KMS-11 (cell line): ENCODE measurements around the gene PIEZO1.

ENCODE experiments used
- H2AFZ ChIP-seq: fragments of 200-600 bp; sonication (generic); 2 replicates; pipeline ENCODE4 v1.6.1; 2016; ENCODE audit warnings: antibody characterized with exemption, mixed run types, low read depth
- H3K27ac ChIP-seq: fragments of 200-600 bp; sonication (generic); 2 replicates; pipeline ENCODE4 v1.6.1; 2016; ENCODE audit warnings: mild to moderate bottlenecking, mixed run types
- H3K27me3 ChIP-seq: fragments of 200-600 bp; sonication (generic); 2 replicates; pipeline ENCODE4 v1.6.1; 2017; ENCODE audit warnings: mild to moderate bottlenecking, low read depth, mixed run types, moderate library complexity; ENCODE audit not compliant: insufficient read depth
- H3K36me3 ChIP-seq: fragments of 200-600 bp; sonication (generic); 2 replicates; pipeline ENCODE4 v1.6.1; 2017; ENCODE audit warnings: mild to moderate bottlenecking, mixed run types; ENCODE audit not compliant: insufficient read depth
- H3K4me1 ChIP-seq: fragments of 200-600 bp; sonication (generic); 2 replicates; pipeline ENCODE4 v1.6.1; 2016; ENCODE audit warnings: mild to moderate bottlenecking, low read depth, mixed run types; ENCODE audit not compliant: poor library complexity, severe bottlenecking
- H3K4me2 ChIP-seq: fragments of 200-600 bp; sonication (generic); 2 replicates; pipeline ENCODE4 v1.7.0; 2016; ENCODE audit warnings: mild to moderate bottlenecking, mixed run types
- H3K4me3 ChIP-seq: fragments of 200-600 bp; sonication (generic); IDR thresholded peaks from 2 replicates; pipeline ENCODE4 v1.6.1; 2017; ENCODE audit warnings: low read depth, low read length, mixed read lengths; ENCODE audit not compliant: insufficient read depth
- H3K79me2 ChIP-seq: fragments of 200-600 bp; sonication (generic); 2 replicates; pipeline ENCODE4 v1.6.1; 2016; ENCODE audit warnings: low read depth, mixed run types; ENCODE audit not compliant: insufficient read depth
- H3K9ac ChIP-seq: fragments of 200-600 bp; sonication (generic); 2 replicates; pipeline ENCODE4 v1.6.1; 2016; ENCODE audit warnings: mild to moderate bottlenecking, mixed run types
- H4K20me1 ChIP-seq: fragments of 200-600 bp; sonication (generic); 2 replicates; pipeline ENCODE4 v1.6.1; 2016; ENCODE audit warnings: mild to moderate bottlenecking, mixed run types; ENCODE audit not compliant: insufficient read depth
- TF ChIP-seq, protein P1 (sequence below): fragments of 200-600 bp; sonication (generic); conservative IDR thresholded peaks from 2 replicates; pipeline ENCODE4 v1.6.1; 2017; ENCODE audit warnings: low read depth, mild to moderate bottlenecking, antibody characterized with exemption, low read length, moderate library complexity, mixed read lengths

The PIEZO1 gene

DNA sequence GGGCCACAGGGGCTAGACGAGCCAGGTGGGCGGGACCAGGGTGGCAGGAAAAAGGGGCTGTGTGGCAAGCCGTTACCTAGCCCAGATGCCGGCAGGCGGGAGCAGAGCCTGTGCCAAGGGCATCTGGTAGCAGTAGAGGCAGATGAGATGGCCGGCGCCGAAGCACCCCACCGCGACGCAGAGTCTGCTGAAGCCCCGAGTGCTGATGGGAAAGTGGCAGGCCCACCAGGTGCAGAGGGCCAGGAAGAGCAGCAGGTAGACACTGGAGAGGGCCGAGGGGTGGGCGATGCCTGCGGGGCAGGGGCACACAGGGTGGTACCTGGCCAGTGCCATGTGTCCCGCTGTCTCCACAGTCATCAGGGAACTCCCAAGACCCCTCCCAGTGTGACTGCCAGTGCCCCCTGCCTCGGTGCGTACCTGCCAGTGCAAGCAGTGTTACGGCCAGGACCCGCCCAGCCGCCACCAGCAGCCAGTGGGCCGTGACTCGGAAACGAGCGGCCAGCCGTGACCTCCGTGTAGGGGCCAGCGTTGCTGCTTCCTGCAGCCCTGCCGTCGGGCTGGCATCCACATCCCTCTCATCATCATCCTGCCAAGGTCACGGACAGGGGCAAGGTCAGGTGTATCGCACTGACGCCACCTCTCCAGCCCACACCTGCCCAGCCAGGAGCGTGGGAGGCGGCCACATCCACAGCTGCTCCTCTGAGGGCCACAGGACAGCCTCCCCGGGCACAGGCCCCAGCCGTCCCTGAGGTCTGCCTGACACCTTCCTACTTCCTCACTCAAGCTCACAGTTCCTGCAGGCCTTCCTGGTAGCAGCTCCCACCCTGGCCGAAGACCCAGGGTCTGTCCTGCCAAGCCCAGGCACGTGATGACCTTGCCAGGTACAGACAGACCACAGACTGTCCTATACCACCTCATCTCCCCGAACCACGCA is 46.6 kb downstream of the PIEZO1 start:
- no peak overlapping the region for H3K9ac ChIP-seq
- no peak overlapping the region for H2AFZ ChIP-seq
- H3K36me3 ChIP-seq, result no peaks in the 10 kb centered on the region
- no peak overlapping the region for H3K4me2 ChIP-seq
- no peak overlapping the region for H3K4me3 ChIP-seq
- no peak overlapping the region for H3K27ac ChIP-seq
- H4K20me1 ChIP-seq, result peaks cover under 1% of the 10 kb centered on the region; the same call in 1 of the 2 replicates
- no peaks in the 10 kb centered on the region for H3K27me3 ChIP-seq
- H3K79me2 ChIP-seq, result no peaks in the 10 kb centered on the region; the same call in 1 of the 2 replicates
- TF ChIP-seq, protein P1, sequence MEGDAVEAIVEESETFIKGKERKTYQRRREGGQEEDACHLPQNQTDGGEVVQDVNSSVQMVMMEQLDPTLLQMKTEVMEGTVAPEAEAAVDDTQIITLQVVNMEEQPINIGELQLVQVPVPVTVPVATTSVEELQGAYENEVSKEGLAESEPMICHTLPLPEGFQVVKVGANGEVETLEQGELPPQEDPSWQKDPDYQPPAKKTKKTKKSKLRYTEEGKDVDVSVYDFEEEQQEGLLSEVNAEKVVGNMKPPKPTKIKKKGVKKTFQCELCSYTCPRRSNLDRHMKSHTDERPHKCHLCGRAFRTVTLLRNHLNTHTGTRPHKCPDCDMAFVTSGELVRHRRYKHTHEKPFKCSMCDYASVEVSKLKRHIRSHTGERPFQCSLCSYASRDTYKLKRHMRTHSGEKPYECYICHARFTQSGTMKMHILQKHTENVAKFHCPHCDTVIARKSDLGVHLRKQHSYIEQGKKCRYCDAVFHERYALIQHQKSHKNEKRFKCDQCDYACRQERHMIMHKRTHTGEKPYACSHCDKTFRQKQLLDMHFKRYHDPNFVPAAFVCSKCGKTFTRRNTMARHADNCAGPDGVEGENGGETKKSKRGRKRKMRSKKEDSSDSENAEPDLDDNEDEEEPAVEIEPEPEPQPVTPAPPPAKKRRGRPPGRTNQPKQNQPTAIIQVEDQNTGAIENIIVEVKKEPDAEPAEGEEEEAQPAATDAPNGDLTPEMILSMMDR, result no peak
- no peaks in the 10 kb centered on the region for H3K4me1 ChIP-seq

DNA sequence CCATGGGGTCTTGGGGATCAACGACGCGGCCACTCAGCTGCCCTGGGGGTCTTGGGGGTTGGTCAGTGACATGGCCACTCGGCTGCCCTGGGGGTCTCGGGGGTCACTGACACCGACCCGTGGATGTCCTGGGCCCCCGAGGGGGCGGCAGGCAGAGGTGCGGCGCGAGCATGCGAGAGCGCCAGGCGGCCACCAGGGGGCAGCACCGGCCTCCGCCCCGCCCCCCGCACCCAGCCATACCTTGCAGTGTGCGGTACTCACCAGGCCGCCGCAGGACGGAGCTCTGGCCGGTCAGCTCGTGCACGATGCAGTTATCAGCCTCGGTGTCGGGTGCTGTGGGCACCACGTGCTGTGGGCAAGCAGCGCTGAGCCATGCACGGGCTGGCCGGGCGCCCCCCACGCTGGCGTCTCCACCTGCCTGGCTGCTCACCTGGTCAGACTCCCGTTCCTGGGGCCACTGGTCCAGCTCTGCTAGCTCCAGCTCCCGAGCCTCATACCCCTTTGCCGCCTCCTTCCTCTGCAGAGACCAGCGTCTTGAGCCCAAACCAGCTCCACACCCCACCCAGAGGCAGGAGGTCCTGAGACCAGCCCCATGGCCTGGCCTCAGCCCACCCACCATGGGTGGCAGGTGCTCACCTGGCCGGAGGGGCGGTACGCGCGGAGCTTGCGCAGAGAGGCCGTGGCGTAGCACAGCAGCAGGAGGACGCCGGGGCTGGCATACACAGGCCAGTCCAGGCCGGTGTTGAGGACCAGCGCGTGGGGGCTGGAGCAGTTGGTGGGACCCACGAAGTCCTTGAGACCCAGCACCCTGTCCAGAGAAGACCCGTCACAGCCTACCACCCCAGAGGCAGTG is 47.5 kb downstream of the PIEZO1 start:
- H4K20me1 ChIP-seq, result no peaks in the 10 kb centered on the region
- H3K27me3 ChIP-seq, result no peaks in the 10 kb centered on the region
- TF ChIP-seq, protein P1, result peak; percentile 85
- no peak overlapping the region for H3K4me2 ChIP-seq
- H3K9ac ChIP-seq, result no peak overlapping the region
- no peak overlapping the region for H3K4me3 ChIP-seq
- no peak overlapping the region for H2AFZ ChIP-seq
- no peak overlapping the region for H3K27ac ChIP-seq
- no peaks in the 10 kb centered on the region; the same call in 1 of the 2 replicates for H3K79me2 ChIP-seq
- no peaks in the 10 kb centered on the region for H3K36me3 ChIP-seq
- no peaks in the 10 kb centered on the region for H3K4me1 ChIP-seq

DNA sequence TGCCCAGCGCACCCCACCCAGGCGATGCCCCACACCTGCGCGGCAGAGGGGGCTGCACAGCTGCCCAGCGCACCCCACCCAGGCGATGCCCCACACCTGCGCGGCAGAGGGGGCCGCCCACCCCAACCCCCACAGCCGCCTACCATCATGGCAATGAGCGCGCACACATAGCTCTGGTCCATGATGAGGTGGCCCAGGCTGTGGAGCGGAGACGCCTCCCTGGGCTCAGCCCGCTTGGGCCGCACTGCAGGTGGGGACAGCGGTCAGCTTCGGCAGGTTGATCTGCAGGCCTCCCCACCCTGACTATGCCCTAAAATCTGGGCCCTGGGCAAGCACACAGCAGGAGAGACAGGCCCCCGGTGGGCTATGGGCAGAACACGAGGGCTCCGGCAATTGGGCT is 48.5 kb downstream of the PIEZO1 start:
- Histone ChIP-seq H3K27ac (no peak overlapping the region), H3K36me3 (no peaks in the 10 kb centered on the region), H2AFZ (no peak overlapping the region), H3K4me1 (no peaks in the 10 kb centered on the region), H3K4me2 (no peak overlapping the region), H4K20me1 (no peaks in the 10 kb centered on the region), H3K27me3 (no peaks in the 10 kb centered on the region), H3K4me3 (no peak overlapping the region), H3K9ac (no peak overlapping the region), H3K79me2 (no peaks in the 10 kb centered on the region; the same call in 1 of the 2 replicates)
- TF ChIP-seq, protein P1, result no peak

DNA sequence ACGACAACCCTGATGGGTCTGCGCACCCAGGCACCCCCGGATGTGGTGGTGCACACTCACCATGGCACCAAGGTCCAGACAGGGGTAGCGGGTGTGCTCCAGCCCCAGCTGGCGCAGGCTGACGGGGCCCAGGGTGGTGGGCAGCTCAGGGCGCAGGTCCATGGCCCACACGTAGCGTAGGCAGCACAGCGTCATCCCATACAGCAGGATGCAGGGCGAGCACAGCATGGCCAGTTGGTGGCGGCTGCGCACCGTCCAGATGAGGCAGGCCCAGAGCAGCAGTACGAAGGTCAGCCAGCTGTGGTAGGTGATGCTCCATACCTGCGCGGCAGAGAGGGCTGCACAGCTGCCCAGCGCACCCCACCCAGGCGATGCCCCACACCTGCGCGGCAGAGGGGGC is 48.9 kb downstream of the PIEZO1 start:
- Histone ChIP-seq H3K79me2 (no peaks in the 10 kb centered on the region; the same call in 1 of the 2 replicates), H3K27me3 (no peaks in the 10 kb centered on the region), H3K9ac (no peak overlapping the region), H3K36me3 (no peaks in the 10 kb centered on the region; the same call in 1 of the 2 replicates), H4K20me1 (no peaks in the 10 kb centered on the region), H3K4me1 (no peaks in the 10 kb centered on the region), H2AFZ (no peak overlapping the region), H3K4me3 (no peak overlapping the region), H3K27ac (no peak overlapping the region), H3K4me2 (no peak overlapping the region)
- TF ChIP-seq, protein P1, result no peak
